Lung (tissue), 12 donors: ENCODE results near the gene CCN5. TPM values are rescaled to one million over a fixed set of nuclear protein-coding genes. Genes with fewer than 3 reads are reported as not detected.
A peak's percentile ranks its signal among the peaks of the same experiment; 100 is the strongest.

Experiments used
- ATAC-seq: fragments of 200-7000 bp; cut with Tn5 transposase; one replicate; pipeline ENCODE4 v1.9.1; 2020; ENCODE audit warnings: moderate number of reproducible peaks; ENCODE audit not compliant: insufficient read depth, low FRiP score
- DNase-seq, 3 donors: peaks; one replicate each; pipeline ENCODE4 v3.0.0-alpha.2; 2013 to 2017
- H3K27ac ChIP-seq, 2 donors: one replicate each; pipeline ENCODE4 v1.5.1; 2013; ENCODE audit warnings: mild to moderate bottlenecking in 2 of 2, moderate library complexity in 2 of 2, control low read depth in 1 of 2, inconsistent platforms in 1 of 2, low read depth in 1 of 2, low read length in 1 of 2
- H3K27me3 ChIP-seq, 3 donors: one replicate each; pipeline ENCODE4 v1.5.1; 2013; ENCODE audit warnings: low read length in 2 of 3; ENCODE audit not compliant: control insufficient read depth in 3 of 3, insufficient read depth in 3 of 3
- H3K36me3 ChIP-seq, 4 donors: one replicate each; pipeline ENCODE4 v1.5.1; 2013; ENCODE audit warnings: low read length in 4 of 4, mild to moderate bottlenecking in 1 of 4, moderate library complexity in 1 of 4; ENCODE audit not compliant: control insufficient read depth in 4 of 4, insufficient read depth in 4 of 4
- H3K4me1 ChIP-seq, 5 donors: one replicate each; pipeline ENCODE4 v1.5.1; 2013; ENCODE audit warnings: low read length in 5 of 5, mild to moderate bottlenecking in 2 of 5, moderate library complexity in 1 of 5; ENCODE audit not compliant: control insufficient read depth in 5 of 5, insufficient read depth in 5 of 5
- H3K4me3 ChIP-seq: one replicate; pipeline ENCODE4 v1.5.1; 2013; ENCODE audit warnings: mild to moderate bottlenecking, control low read depth, moderate library complexity
- H3K9ac ChIP-seq, 2 donors: one replicate each; pipeline ENCODE4 v1.5.1; 2013; ENCODE audit warnings: low read length in 2 of 2, control low read depth in 1 of 2; ENCODE audit not compliant: insufficient read depth in 1 of 2
- H3K9me3 ChIP-seq, 4 donors: one replicate each; pipeline ENCODE4 v1.5.1; 2013; ENCODE audit warnings: low read length in 3 of 4, mild to moderate bottlenecking in 1 of 4, moderate library complexity in 1 of 4; ENCODE audit not compliant: control insufficient read depth in 4 of 4, insufficient read depth in 3 of 4
- WGBS, 2 donors: extraction: QIAGEN DNeasy Blood & Tissue Kit; methylation state at CpG; one replicate each; pipeline ENCODE4 v1.1.7; 2013; 5-methylcytosine and 5-hydroxymethylcytosine counted together
- polyA plus RNA-seq, 2 donors: library from polyadenylated mRNA; stranded (reverse); fragments of 200-250 nt; gene quantifications; one replicate each; pipeline ENCODE4 v1.2.1, GENCODE V29; 2013
- total RNA-seq, 2 donors: library from RNA; depleted of rRNA in 1 of 2; stranded (reverse); fragments of >200 nt in 1 of 2; gene quantifications; one replicate each; pipeline ENCODE4 v1.2.1, GENCODE V29; 2014 to 2021
- TF ChIP-seq, protein P1 (sequence below): IDR thresholded peaks from 2 replicates; pipeline ENCODE4 v1.5.1; 2012; ENCODE audit warnings: mild to moderate bottlenecking; ENCODE audit errors: control extremely low read depth, extremely low read depth
- donor health status: control.
- donor health status: control.
- donor health status: Bipolar disorder and iron deficiency.
- donor health status: healthy.
- donor health status: DM: yes; HTN: yes; CAD: no.

Gene CCN5
- total and polyA plus RNA-seq, 4 donors, result 0.23 to 92.1 (median 34.4) TPM

DNA sequence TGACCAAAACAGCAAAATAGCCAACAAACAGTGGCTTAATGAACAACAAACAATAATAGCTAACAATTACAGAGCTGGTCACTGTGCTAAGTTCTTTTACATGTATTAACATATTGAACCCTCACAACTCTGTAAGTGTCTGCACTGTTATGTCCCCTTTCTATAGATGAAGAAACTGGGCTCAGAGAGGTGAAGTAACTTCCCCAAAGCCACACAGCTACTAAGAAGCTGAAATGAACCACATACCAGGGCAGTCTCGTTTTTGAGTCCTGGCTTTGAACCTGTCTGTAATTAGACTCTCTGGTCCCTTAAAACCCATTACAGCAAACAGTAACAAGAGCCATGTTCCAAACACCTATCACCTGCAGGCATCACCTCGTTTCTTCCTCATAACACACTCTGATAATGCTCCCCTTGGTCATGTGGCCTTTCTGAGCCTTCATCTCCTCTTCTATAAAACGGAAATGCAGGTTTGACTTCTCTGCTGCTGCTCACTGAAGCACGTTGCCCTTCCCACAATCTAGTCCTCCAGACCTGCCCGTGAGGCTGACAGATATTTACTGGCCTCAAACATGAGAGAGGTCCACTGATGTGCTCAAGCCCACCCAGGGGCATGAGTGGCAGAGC lies 53.8 kb downstream of the CCN5 start:
- Histone ChIP-seq H3K4me1 (no peaks in the 10 kb centered on the region), H3K36me3 (no peaks in the 10 kb centered on the region), H3K27ac (no peak overlapping the region), H3K27me3 (peaks cover 0 to 5% (median 0%) of the 10 kb centered on the region in 3 donors), H3K4me3 (no peak overlapping the region), H3K9ac (no peak overlapping the region), H3K9me3 (no peaks in the 10 kb centered on the region)
- TF ChIP-seq, protein P1, sequence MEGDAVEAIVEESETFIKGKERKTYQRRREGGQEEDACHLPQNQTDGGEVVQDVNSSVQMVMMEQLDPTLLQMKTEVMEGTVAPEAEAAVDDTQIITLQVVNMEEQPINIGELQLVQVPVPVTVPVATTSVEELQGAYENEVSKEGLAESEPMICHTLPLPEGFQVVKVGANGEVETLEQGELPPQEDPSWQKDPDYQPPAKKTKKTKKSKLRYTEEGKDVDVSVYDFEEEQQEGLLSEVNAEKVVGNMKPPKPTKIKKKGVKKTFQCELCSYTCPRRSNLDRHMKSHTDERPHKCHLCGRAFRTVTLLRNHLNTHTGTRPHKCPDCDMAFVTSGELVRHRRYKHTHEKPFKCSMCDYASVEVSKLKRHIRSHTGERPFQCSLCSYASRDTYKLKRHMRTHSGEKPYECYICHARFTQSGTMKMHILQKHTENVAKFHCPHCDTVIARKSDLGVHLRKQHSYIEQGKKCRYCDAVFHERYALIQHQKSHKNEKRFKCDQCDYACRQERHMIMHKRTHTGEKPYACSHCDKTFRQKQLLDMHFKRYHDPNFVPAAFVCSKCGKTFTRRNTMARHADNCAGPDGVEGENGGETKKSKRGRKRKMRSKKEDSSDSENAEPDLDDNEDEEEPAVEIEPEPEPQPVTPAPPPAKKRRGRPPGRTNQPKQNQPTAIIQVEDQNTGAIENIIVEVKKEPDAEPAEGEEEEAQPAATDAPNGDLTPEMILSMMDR, result no peak
- 62% methylated on average over 5 of the region's 5 CpGs for WGBS, 2 donors
- ATAC-seq (no peak), DNase-seq (no peak)

DNA sequence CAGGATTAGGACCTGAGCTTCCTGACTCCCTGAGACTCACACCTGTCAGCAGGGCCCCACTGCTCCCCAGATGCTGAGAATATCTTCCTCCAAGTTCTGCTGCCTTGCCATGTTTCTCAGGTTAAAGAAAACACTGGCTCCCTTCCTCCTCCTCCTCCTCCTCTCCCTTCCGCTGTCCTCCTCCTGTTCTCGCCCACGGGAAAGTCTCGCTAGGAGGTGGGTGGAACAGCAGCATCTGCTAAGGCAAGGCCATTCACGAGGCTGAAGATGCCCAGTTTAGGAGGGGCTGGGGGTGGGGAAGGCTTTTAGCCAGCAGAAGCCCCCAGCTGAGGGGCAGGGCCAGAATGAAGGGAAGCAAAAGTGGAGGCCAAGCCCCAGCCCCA lies 54.3 kb downstream of the CCN5 start:
- ATAC-seq (no peak), DNase-seq (no peak)
- Histone ChIP-seq H3K4me3 (no peak overlapping the region), H3K4me1 (no peaks in the 10 kb centered on the region), H3K9me3 (no peaks in the 10 kb centered on the region), H3K27ac (no peak overlapping the region), H3K9ac (no peak overlapping the region), H3K27me3 (peaks cover 0 to 5% (median 0%) of the 10 kb centered on the region in 3 donors), H3K36me3 (no peaks in the 10 kb centered on the region)
- TF ChIP-seq, protein P1, result no peak
- WGBS, 2 donors, result 60 to 62% methylated on average over 5 of the region's 5 CpGs

DNA sequence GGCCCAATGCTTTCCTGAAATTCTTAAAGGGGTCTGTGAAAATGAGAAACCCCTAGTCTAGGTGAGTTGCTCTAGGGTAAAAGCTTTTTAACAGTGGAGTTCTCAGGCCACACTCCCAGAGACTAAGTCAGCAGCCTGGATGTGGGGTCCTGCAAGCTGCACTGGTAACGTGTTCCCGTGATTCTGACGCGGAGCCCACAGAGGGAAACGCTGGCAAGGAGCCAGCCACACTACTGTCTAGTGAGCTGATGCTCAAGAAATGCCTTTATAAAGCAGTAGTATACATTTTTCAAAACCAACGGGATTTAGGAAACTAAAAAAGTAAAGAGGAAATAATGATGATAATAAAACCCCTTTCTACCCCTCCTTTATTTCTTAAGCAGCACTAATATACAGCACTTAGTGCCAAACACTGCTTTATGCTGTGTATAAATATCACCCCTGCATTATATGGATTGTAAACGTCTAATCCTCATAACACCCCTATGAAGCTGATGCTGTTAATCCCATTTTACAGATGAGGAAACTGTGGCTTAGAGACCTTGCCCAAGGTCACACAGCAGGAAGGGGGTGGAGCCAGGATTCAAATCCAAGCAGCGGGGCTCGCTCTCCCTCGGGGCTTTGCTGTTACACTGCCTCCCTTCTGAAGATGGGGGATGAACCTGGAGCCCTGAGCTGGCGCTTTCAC lies 55.5 kb downstream of the CCN5 start:
- H3K36me3 ChIP-seq, result no peaks in the 10 kb centered on the region
- ATAC-seq, result no peak
- H3K27me3 ChIP-seq, result peaks cover 0 to 5% (median 0%) of the 10 kb centered on the region in 3 donors
- no peaks in the 10 kb centered on the region for H3K4me1 ChIP-seq
- H3K9ac ChIP-seq, result no peak overlapping the region
- H3K4me3 ChIP-seq, result no peak overlapping the region
- TF ChIP-seq, protein P1, result no peak
- peak in 1 of 3 donors; percentile 30 for DNase-seq
- 62 to 67% methylated on average over 11 of the region's 11 CpGs for WGBS, 2 donors
- no peaks in the 10 kb centered on the region for H3K9me3 ChIP-seq
- H3K27ac ChIP-seq, result no peak overlapping the region
